HL-60 (cell line): Measurements from ENCODE around the gene GALNT17.

Experiments used
- CTCF ChIP-seq: IDR thresholded peaks from one replicate; pipeline ENCODE4 v1.5.1; 2011; ENCODE audit warnings: low read length, control low read depth, inconsistent platforms; ENCODE audit not compliant: insufficient read depth
- REST ChIP-seq: IDR thresholded peaks from 2 replicates; pipeline ENCODE4 v1.6.1; 2012; ENCODE audit warnings: low read depth; ENCODE audit not compliant: insufficient replicate concordance

- no peak for TF ChIP-seq CTCF
- no peak for TF ChIP-seq REST
Observed at GRCh38 chr7:71243736-71244410, 111.9 kb downstream of the GALNT17 start.
